ENCODE results near the gene FIZ1.

The FIZ1 gene

GRCh38 chr19:55599468-55599841, at the start of gene FIZ1:
TSS of gene FIZ1 (minus strand) at chr19:55599517. CDS start at chr19:55597865, 1,652 bp downstream.
- DNase-seq: peak; percentile 98

GRCh38 chr19:55648585-55649267, 49.4 kb upstream of the FIZ1 start:
- no peak for DNase-seq

GRCh38 chr19:55647732-55648584, 48.6 kb upstream of the FIZ1 start, which contains the start of gene CCDC106:
TSS of gene CCDC106 (plus strand) at chr19:55648212. CDS start at chr19:55649047, 835 bp downstream.
- peak; percentile 47 for DNase-seq

- DNase-seq: no peak
Observed at GRCh38 chr19:55646889-55647731, 47.8 kb upstream of the FIZ1 start.

- DNase-seq: no peak
Observed at GRCh38 chr19:55645512-55645881, 46.2 kb upstream of the FIZ1 start.

- no peak for DNase-seq
Observed at GRCh38 chr19:55644842-55645511, 45.7 kb upstream of the FIZ1 start.

- no peak for DNase-seq
Observed at GRCh38 chr19:55644191-55644833, 45.0 kb upstream of the FIZ1 start.

- DNase-seq: no peak
Observed at GRCh38 chr19:55643887-55644176, 44.5 kb upstream of the FIZ1 start.

- DNase-seq: peak; percentile 84
Observed at GRCh38 chr19:55643003-55643886, 43.9 kb upstream of the FIZ1 start, which contains the start of gene ZNF581. TSS of gene ZNF581 (plus strand) at chr19:55643649. CDS start at chr19:55644572, 923 bp downstream.

GRCh38 chr19:55642153-55643002, 43.1 kb upstream of the FIZ1 start:
- peak; percentile 21 for DNase-seq

- peak; percentile 49 for DNase-seq
Observed at GRCh38 chr19:55641426-55642152, 42.3 kb upstream of the FIZ1 start.

GRCh38 chr19:55640577-55641425, 41.5 kb upstream of the FIZ1 start, which contains the start of gene ZNF580:
TSS of gene ZNF580 (plus strand) at chr19:55641002. CDS start at chr19:55642509, 1,507 bp downstream.
- peak; percentile 69 for DNase-seq

- peak; percentile 81 for DNase-seq
Observed at GRCh38 chr19:55640043-55640576, 40.8 kb upstream of the FIZ1 start.

- DNase-seq: peak; percentile 73
Observed at GRCh38 chr19:55638864-55639359, 39.6 kb upstream of the FIZ1 start.

GRCh38 chr19:55637534-55637933, 38.2 kb upstream of the FIZ1 start:
- no peak for DNase-seq

- no peak for DNase-seq
Observed at GRCh38 chr19:55636723-55637122, 37.4 kb upstream of the FIZ1 start.

- DNase-seq: no peak
Observed at GRCh38 chr19:55635856-55636440, 36.6 kb upstream of the FIZ1 start.
